Fibroblast of the conjunctiva (primary cell): ENCODE data around the gene HPCAL4.
A peak's percentile ranks its signal among the peaks of the same experiment; 100 is the strongest.

Experiments
- DNase-seq: peaks from one replicate; pipeline ENCODE4 v3.0.0-alpha.2; 2010; ENCODE audit warnings: low read depth

HPCAL4 gene

DNA sequence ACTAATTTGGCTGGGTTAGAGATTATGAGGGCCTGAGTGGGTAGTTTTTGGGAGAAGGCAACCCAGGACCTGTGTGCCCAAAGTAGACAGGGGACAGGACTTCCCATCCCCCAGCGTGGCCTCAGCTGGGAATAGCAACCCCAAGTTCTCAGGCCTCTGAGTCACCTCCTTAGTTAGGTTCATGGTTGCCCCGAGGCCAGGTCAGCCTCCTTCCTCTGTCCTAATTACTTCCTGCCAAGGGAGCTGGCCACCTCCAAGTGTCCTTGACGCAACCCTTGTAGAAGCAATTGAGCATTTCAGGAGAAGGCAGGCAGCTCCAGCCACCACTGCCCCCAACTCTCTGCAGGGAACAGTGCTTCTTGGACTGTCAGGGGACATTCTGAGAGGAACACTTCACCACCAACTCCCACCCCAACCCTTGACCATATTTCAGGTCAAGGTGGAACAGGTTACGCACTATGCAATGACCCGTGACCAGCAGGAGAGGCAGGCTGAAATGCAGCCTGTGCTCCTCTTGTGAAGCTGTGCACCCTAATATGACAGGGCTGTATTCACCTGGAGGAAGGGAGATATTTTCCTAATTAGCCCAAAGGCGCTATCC lies 14.2 kb downstream of the HPCAL4 start:
- no peak for DNase-seq

DNA sequence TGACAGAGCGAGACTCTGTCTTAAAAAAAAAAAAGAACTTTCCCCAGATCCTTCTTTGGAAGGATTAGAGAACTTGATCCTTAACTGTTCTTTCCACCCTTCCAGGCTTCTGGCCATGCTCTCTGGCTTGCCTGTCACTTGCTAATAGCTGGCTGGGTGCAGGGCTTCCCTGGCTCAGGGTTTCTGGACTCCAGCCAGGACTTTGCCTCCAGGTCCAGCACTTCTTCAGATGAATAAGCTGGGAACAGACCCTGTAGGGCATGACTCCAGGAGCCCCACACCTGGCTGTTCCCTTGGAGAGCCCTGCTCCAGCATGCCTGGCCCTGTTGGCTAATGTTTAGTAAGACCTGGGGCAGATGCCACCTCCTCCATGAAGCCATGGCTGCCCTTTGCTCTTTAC lies 16.0 kb downstream of the HPCAL4 start:
- no peak for DNase-seq

DNA sequence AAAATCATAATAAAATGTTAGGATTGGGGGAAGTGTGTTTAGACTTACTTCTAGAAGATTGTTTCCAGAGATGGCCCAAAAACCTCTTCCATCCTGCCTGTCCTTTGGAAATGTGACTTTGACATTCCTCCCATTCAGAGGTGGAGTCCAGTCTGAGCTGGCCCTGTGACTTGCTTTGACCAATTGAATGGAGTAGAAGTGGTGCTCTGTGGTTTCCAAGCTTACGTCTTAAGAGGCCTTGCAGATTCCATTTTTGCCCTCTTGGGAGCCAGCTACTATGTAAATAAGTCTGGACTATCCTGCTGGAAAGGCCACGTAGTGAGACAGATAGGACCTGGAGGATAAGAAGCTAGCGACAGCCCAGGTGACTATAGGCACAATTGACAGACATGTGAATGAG lies 18.0 kb downstream of the HPCAL4 start:
- DNase-seq, result no peak

DNA sequence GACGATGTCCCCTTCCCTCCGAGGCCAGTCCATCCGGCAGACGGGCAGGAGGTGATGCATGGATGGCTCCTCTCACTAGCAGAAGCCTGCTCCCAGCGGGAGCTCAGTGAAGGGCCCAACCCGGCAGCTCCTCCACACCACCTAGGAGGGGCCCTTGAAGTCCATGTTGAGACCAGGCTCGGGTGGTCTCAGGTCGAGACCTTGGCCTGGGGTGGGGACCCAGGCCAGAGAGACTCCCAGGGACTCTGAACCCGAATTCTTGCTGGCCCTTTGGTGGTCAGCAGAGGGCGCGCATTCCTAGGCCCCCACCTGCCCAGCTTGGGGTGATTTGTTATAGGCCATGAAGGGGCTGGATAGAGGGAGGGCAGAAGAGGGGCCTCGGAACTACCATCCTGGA lies 18.7 kb downstream of the HPCAL4 start:
- no peak for DNase-seq

DNA sequence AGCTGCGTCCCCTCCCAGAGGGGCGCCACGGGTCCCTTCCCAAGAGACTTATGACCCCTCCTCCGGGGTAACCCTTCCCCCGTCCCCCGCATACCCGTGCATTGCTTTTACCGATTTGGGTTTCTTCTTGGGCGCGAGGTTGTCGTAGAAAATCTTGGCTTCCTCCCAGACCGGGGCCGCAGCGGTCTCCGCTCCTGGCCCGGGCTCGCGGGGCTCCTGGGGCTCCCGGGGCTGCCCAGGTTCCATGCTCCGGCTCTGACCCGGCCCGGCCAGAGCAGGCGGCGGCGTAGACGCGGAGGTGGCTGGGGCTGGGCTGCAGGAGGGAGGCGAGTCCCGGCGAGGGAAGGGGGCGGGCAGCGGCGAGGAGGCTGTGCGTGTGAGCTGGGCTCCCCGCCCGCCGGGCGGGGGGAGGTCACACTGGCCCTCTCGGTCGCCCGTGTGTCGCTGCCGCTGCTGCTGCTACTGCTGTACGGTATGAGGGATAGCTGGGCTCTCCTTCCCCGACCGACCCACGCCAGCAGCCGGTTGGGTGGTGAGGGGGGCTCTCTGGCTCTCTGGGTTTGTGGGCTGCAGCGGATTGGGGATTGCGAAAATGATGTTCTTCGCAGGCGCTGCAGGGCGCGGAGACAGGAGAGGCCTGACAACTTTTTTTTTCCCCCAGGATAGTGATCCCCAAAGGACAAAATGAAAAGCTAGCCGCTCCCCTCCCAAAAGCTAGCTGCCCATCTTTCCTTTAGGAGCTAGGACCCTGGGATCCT lies 19.3 kb downstream of the HPCAL4 start, which contains the start of gene NT5C1A:
Gene NT5C1A (minus strand): TSS at position 315 of the 758 bp plus-strand sequence. CDS start 69 bp downstream, at position 246.
- no peak for DNase-seq

DNA sequence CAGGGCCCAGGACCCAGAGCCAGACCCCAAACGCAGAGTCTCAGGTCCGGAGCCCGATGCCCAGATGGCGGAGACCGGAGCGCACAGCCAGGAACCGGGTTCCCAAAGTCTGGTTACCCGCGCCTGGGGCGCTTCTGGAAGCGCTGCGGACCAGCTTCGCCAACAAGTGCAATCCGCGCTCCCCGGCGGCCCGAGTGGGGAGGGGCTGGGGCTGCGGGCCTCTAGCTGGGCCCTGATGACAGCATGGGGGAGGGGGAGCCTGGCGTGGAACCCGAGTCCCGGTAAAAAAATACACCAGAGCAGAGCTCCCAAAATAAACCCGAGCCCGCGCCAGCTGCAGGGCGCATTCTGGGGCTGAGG lies 19.8 kb downstream of the HPCAL4 start:
- DNase-seq, result no peak

DNA sequence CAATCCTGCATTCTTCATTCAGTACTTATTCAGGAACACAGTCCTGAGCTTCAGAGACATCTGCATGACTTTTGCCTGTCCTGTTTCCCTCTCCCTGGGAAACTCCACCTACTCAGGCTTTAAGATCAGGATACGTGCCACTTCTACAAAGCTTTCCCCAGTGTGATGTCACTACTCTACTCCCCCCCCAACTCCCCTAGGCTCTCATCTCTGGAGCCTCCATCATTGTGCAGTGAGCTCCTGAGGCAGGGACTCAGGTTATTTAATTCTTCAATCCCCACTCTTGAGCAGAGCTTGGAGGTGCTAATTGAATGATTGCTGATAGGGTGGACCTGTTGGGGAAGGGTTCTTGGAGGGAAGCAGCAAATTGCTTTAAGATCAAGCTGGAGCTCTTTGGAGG lies 20.5 kb downstream of the HPCAL4 start:
- no peak for DNase-seq

DNA sequence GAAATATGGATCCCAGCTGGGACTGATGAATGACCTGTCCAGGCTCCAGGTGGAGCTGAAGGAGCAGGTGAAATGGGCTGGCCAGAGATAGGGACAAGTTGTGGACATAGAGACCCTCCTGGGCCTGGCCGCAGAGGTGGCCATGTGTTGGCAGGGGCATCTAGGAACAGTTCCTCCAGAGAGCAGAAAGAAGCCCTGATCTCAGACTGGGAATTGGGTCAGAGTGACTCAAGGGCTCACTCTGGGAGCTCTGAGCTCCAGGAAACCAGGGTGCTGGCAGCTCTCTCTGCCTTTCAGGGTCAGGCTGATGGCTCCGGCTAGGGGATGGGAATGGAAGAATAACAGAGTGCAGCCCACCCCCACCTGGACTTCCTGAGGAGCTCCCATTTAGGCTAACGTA lies 22.3 kb downstream of the HPCAL4 start:
- DNase-seq, result no peak

DNA sequence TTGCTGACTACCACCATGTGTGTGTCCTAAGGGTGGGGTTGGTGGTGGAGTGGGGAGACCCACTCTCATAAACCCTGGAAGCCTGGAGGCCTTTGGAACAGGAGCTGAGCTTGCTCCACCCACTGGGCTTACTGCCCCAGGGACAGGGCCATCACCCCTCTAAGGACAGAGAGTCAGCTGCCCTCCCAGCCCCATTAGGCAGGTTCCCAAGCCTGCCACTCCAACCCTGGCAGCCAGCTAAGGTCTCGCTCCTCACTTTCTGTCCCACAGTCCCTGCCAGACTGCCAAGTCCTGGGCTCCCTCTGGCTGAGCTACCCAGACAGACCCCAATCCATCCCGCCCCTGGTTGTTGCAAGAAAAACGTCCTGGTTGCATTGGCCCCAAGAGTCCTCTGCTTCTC lies 23.1 kb downstream of the HPCAL4 start:
- DNase-seq, result no peak

DNA sequence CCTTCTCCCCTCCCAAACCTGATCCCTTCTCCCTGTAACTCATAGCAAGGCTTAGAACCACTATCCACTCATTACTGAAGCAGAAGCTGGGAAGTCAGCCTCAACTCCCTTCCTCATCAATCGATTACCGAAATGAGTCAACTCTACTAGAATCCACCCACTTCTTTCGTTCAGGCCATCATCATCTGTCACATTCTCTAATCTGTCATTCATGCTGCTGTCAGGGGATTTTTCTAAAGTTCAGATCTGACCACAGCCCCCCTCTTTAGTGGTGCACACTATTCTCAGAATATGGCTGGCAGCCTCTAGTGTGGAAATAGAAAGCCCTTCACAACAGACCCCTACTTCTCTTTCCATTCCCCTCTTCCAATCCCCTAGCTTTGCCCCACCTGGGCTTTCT lies 24.5 kb downstream of the HPCAL4 start:
- no peak for DNase-seq

DNA sequence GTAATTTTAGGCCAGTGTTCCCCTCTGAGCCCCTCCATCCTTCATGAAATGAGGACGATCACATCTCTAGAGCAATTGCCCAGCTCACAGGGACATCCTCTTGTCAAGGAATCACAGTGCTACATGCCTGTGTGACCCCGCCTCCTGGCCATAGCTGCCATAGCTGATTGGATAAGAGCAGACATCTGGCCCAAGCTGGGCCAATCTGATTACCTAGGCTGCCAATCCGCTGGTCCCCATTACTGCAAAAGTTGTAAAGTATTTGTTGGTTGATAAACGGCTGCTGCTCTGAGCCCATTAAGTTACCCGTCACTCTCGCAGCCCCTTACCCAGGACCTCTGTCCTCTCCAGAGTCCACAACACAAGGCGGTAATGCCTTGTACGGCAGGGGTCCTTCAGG lies 27.7 kb downstream of the HPCAL4 start:
- DNase-seq, result no peak

DNA sequence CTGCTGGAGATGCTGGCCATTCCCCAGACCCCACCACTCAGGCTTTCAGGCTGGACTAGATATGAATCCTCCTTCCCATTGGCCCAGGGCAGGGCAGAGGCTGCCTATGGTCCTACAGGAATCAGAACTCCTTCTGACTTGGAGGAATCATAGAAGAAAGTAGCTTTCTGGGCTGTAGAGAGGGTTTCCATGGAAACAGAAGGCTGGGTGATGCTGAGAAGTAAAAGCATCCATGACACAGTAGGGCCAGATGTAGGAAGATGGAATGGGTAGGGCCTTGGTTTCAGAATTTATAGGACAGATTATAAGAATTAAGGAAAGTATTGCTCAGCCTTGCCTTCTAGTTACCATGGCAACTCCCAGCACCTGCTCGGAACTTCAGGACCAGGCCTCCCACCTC lies 28.4 kb downstream of the HPCAL4 start:
- DNase-seq, result no peak

DNA sequence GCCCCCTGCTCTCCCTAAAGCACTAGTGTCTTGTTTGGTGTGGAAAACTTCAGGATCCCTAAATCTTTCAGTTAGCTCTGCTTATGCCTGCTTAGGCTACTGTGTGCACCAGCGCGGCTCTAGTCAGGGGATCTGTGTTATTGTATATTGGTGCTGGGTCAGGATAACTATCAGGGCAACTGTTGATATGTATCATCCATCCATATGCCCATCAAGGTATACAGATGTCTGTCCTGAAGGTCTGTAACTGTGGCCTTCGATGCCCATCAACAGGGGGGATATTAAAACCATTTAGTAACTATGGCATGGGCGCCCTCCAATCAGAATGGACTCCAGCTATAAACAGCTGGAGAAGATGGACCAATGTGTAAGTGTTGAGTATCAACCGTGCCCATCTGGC lies 31.7 kb downstream of the HPCAL4 start:
- DNase-seq, result no peak

DNA sequence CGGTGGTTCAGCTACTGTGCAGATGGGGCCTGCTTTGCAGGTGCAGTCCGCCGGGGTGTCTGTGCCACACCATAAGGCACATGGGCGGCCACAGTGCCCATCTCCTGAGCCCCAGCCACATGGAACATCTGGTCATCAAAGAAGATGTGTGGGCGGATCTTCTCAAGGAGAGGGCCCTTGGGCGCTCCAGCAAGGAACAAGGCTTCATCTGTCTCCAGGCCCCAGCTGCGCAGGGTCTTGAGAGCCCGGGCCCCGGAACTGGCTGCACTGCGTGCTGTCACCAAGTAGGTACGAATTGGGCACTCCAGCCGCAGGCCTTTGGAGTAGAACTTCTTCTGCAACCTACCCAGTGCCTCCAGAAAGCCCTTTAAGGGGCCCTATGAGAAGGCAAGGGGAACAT lies 32.1 kb downstream of the HPCAL4 start:
- DNase-seq, result no peak

DNA sequence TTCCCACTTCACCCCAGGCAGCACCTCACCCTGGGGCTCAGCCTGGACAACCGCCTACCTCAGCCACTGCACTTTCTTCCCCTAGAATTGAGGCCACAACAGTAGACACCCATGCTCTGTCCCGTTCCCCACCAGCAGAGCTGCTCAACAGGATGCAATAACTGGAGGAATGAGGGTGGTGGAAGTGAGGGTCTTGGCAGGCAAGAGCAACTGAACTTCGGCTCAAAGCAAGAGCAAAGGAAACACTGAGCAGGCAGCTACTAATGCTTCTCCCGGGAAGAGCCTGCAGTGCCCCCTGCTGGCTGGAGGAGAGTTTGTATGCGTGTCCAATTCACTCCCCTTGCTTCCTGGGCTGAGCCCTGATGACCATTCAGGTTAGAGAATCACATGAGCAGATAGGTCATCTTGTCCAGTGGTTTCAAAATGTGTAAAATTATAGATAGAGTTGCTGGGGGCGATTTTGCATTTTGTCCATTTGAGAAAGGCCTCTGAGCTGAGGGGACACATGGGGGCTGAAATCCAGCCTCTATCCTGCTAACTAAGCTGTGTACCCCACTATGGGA lies 33.2 kb downstream of the HPCAL4 start:
- peak; percentile 47 for DNase-seq

DNA sequence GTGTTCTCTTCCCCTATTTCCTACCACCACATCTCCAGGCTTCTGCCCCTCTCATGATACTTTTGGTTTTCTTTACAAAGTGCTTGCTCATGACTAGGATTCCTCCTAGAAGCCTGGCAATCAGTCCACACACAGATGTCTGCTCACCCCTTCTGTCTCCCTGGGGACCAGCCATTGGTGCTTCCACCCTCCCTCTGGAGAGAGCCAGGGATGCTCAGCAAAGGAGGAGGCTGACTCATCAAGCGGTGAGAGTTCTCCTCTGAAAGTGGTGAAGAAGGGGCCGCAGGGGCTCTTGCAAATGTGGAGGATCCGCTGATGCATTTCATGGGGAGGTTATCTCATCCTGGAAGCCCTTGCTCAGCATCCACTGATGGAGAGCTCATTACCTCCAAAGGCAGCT lies 33.8 kb downstream of the HPCAL4 start:
- DNase-seq, result no peak

DNA sequence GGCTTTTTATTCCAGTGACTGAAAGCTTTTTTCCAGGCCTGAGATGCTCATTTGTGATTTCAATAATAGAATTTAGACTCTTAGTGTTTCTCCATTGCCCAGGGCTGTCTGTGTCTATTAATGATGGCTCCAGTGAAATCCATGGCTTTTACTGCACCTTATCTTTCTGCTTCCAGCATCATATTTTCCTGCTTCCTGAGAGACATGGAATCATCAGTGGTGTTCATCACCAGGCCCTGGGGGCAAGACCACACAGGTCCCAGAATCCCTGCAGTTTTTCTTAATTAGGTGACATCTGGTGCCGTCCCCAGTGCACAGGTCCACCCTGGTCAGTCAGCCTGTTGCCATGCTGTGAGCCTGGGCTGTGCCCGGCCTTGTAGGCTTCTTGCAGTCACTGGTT lies 34.8 kb downstream of the HPCAL4 start:
- DNase-seq, result no peak

DNA sequence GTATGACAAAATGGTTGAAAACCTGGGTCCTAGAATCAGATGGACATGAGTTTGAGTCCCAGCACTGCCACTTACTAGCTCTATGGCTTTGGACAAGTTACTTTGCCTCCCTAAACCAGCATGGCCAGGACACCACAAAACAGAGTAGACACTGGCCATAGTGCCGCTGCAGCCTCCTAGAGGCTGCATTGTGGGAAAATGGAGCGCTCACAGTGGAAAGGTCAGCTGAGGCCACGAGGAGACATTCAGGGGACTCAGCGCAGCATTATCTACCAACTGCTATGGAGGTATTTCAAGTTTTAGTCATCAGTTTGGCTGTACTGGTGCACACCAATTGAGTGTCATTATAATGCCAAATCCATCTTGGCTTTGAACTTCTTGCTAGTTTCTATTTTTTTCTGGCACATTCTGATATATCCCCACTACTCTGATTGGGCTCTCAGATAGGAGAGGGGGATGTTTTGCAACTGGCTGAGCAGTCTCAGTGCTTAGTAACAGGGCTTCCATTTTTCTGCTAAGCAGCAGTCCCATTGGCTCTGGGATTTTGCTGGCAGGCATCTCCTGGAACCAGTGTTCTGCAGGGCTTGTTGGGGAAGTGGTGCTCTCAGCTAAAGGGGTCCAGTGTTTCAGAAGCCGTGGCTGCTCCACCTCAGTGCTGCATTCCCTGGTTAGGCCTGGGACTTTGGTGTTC lies 35.5 kb downstream of the HPCAL4 start:
- no peak for DNase-seq

DNA sequence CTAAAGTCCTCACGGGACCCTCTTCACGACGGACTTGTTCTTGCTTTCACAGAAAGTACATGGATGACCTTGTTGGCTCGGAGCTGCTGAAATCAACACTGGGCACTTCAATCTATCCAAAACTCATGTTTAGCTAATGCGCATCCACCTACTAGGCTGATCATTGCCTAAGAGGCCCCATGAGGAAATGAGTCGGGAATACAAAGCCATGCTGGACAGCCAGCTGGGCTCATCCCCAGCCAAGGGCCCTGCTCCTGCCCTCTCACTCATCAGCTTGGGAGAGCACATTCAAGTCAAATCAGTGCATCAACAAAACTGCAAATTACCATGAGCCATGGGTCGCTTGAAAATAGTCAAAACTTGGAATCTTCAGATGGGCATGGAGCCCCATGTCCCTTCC lies 36.9 kb downstream of the HPCAL4 start:
- no peak for DNase-seq

DNA sequence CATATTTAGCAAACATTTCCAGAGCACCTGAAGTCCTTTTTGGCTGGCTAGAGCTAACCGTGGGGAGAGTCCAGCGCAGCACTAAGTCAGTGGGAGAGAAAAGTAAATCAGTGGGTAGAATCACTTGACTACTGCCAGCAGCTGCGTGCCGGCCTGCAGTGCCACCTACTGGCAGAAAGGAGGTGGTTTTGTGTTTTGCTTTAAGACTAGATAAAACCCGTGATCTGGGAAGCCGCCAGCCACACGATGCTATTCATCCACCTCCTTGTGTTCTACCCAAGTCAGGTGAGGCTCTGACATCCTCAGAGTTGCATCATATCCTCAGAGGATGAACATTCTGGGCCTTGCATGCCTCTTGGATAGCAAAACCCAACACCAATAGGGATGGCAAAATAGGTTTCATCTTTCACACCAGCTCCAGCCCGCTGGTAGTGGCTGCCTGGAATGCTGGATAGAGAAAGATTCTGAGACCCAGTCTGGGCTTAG lies 37.6 kb downstream of the HPCAL4 start:
- DNase-seq, result peak; percentile 75

DNA sequence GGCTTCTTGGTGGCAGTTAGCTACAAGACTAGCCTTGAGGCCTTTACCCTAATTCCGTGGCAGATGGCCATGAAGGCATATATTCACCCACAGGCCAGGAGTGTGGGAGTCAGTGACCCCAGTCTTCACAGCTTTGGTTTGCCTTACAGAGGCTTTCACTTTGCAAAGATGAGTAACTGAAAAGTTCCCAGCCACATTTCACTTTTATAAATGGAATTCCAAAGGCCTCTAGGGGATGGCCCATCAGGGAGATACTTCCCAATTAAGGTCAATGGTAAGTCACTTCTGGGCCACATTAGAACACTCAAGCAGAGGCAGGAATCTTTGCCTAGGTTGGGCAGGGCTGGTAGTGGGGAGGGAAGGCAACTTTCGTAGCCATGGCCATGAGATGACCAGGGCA lies 38.7 kb downstream of the HPCAL4 start:
- DNase-seq, result no peak

DNA sequence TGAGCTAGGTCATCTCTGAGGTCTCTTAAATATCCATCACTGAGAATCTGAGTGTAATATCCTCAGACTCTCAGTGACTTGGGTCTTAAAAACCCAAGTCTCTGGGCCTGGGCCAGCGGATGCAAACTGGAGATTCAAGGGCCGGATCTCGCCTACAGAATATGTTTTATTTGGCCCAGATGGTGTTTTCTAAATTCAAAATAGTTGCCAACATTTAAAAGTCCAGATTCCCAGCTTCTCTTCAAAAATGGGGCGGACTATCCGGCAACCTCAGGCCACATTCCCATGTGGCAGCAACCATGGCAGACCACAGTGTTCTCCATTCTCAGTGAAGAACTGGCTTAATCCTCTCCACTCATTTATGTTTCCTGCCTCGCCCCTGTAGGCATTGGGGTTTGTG lies 39.1 kb downstream of the HPCAL4 start:
- DNase-seq, result no peak

DNA sequence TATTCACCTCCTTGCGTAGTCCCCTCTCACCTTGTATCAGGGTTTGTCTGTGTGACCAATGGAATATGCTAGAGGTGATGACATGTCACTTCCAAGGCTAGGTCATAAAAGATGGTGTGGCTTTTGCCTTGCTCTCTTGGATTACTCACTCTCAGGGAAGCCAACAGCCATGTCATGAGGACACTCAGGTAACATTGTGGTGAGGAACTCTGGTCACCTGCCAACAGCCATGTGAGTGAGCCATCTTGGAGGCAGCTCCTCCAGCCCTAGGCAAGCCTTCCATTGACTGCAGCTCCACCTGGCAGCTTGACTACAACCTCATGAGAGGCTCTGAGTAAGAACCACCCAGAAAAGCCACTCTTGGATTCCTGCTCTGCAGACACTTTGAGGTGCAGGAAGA lies 40.8 kb downstream of the HPCAL4 start:
- DNase-seq, result no peak
